Ovary (tissue), 9 donors: ENCODE data around the gene UQCC2. TPM values are rescaled to one million over a fixed set of nuclear protein-coding genes. Genes with fewer than 3 reads are reported as not detected.

ENCODE experiments used
- DNase-seq, 5 donors: peaks; one replicate each; pipeline ENCODE4 v3.0.0-alpha.2; 2019 to 2020
- H3K27ac ChIP-seq, 2 donors: fragments of 200-600 bp; one replicate each; pipeline versions ENCODE4 v1.5.1 to v1.8.0; 2019 to 2022
- H3K27me3 ChIP-seq: fragments of 200-600 bp; one replicate; pipeline ENCODE4 v1.8.0; 2022
- H3K36me3 ChIP-seq: fragments of 200-600 bp; sonication (generic); one replicate; pipeline ENCODE4 v1.5.1; 2019
- H3K4me1 ChIP-seq: one replicate; pipeline ENCODE4 v1.8.1; 2013; ENCODE audit warnings: mild to moderate bottlenecking, moderate library complexity; ENCODE audit not compliant: insufficient read depth
- H3K4me3 ChIP-seq: fragments of 200-600 bp; sonication (generic); one replicate; pipeline ENCODE4 v1.5.1; 2017
- H3K9me3 ChIP-seq, 2 donors: fragments of 200-600 bp in 1 of 2; sonication (generic) in 1 of 2; one replicate each; pipeline versions ENCODE4 v1.5.1 to v1.8.1; 2013 to 2019; ENCODE audit warnings: mild to moderate bottlenecking in 1 of 2, moderate library complexity in 1 of 2
- CTCF ChIP-seq, 3 donors: fragments of 450-650 bp in 2 of 3; fragments of 200-600 bp in 1 of 3; IDR thresholded peaks; one replicate each; pipeline versions ENCODE4 v1.5.1 to v1.8.0; 2016 to 2022; ENCODE audit warnings: antibody characterized with exemption in 3 of 3, mild to moderate bottlenecking in 1 of 3
- EP300 ChIP-seq: sonication (generic); formaldehyde crosslinking; IDR thresholded peaks from one replicate; pipeline ENCODE4 v1.6.1; 2017; ENCODE audit warnings: antibody characterized with exemption
- POLR2A ChIP-seq: fragments of 450-650 bp; IDR thresholded peaks from one replicate; pipeline ENCODE4 v1.6.1; 2017; ENCODE audit warnings: antibody characterized with exemption, mild to moderate bottlenecking, moderate library complexity
- WGBS, 3 donors: extraction: QIAGEN DNeasy Blood & Tissue Kit in 1 of 3; methylation state at CpG; one replicate each; pipeline versions ENCODE4 v1.1.5 to v1.1.7; 2013 to 2017; 5-methylcytosine and 5-hydroxymethylcytosine counted together
- intact Hi-C, 4 donors: fragments of 100-400 bp; cut with DNase I; formaldehyde crosslinking; loops; one replicate each; pipeline versions ENCODE4 v1.11.0 to v1.15.1; 2022 to 2023
- polyA plus RNA-seq, 2 donors: library from polyadenylated mRNA; stranded (reverse); fragments of 200-250 nt in 1 of 2; fragments of 350-450 nt in 1 of 2; fragmentation: Illumina TruSeq in 1 of 2; extraction: RNeasy Lipid Tissue Mini Kit (QIAGEN cat#74804) in 1 of 2; gene quantifications; one replicate each; pipeline ENCODE4 v1.2.3, GENCODE V29; 2013 to 2014
- total RNA-seq, 7 donors: library from RNA; depleted of rRNA in 2 of 7; stranded (reverse); fragments of >200 nt in 2 of 7; fragmentation: NEBNext Ultra II Directional in 3 of 7; extraction: Animal tissue kit (Norgen Biotek cat#: 25700) in 3 of 7; gene quantifications; one replicate each; pipeline versions ENCODE4 v1.1.0 to v1.2.4, GENCODE V29; 2016 to 2023
- donor health status: DM: no; HTN: no; CAD: no; lungs with moderate emphysema.
- donor health status: DM: no; HTN: no; CAD: no.
- donor health status: Bipolar disorder and iron deficiency.
- donor health status: DM: yes; HTN: yes; CAD: no.
- donor health status: DM: no; HTN: no; CAD: no.
- donor health status: DM: yes; HTN: yes; CAD: no.

UQCC2 gene
- total and polyA plus RNA-seq, 9 donors, result 9.1 to 65.2 (median 38.0) TPM

- Histone ChIP-seq H3K27ac (no peak overlapping the region), H3K4me1 (peaks cover 4% of the 10 kb centered on the region), H3K9me3 (no peaks in the 10 kb centered on the region), H3K27me3 (no peaks in the 10 kb centered on the region), H3K36me3 (no peaks in the 10 kb centered on the region), H3K4me3 (no peak overlapping the region)
- 87 to 90% (median 89%) methylated on average over 5 of the region's 5 CpGs for whole genome bisulfite sequencing, 3 donors
- no peak for DNase-seq
- TF ChIP-seq POLR2A (no peak), EP300 (no peak), CTCF (IDR thresholded peaks at IDR 0.05) (no peak)
- intact Hi-C loops, result no loop called here
These were observed 3.7 kb downstream of the UQCC2 start for GRCh38 chr6:33707771-33708170.

GRCh38 chr6:33705955-33706725, 5.4 kb downstream of the UQCC2 start:
- no peak for DNase-seq
- peaks cover 4% of the 10 kb centered on the region for H3K4me1 ChIP-seq
- H3K9me3 ChIP-seq, result no peaks in the 10 kb centered on the region
- no peaks in the 10 kb centered on the region for H3K27me3 ChIP-seq
- intact Hi-C loops, result no loop called here
- no peak overlapping the region for H3K4me3 ChIP-seq
- H3K36me3 ChIP-seq, result no peaks in the 10 kb centered on the region
- TF ChIP-seq EP300 (no peak), CTCF (IDR thresholded peaks at IDR 0.05) (no peak), POLR2A (no peak)
- H3K27ac ChIP-seq, result no peak overlapping the region
- 76 to 84% (median 84%) methylated on average over 16 of the region's 16 CpGs for WGBS, 3 donors

- Histone ChIP-seq H3K9me3 (no peaks in the 10 kb centered on the region), H3K4me3 (no peak overlapping the region), H3K36me3 (no peaks in the 10 kb centered on the region), H3K27me3 (no peaks in the 10 kb centered on the region), H3K4me1 (no peaks in the 10 kb centered on the region), H3K27ac (no peak overlapping the region)
- DNase-seq, result no peak
- WGBS, 3 donors, result 83 to 87% (median 86%) methylated on average over 9 of the region's 9 CpGs
- intact Hi-C loops, result no loop called here
- TF ChIP-seq EP300 (no peak), POLR2A (no peak), CTCF (IDR thresholded peaks at IDR 0.05) (no peak)
These were observed 6.1 kb downstream of the UQCC2 start for GRCh38 chr6:33705268-33705885.

- no peak overlapping the region for H3K4me3 ChIP-seq
- no peak for DNase-seq
- 84 to 90% (median 89%) methylated on average over 11 of the region's 11 CpGs for WGBS, 3 donors
- no peak overlapping the region for H3K27ac ChIP-seq
- no peaks in the 10 kb centered on the region for H3K36me3 ChIP-seq
- no peaks in the 10 kb centered on the region for H3K4me1 ChIP-seq
- TF ChIP-seq POLR2A (no peak), CTCF (IDR thresholded peaks at IDR 0.05) (no peak), EP300 (no peak)
- H3K9me3 ChIP-seq, result no peaks in the 10 kb centered on the region
- no peaks in the 10 kb centered on the region for H3K27me3 ChIP-seq
- intact Hi-C loops, result loop anchor here in 1 of 4 donors (5.0 kb wide), 1 partner anchor 117 kb away; no protein-coding TSS in a partner anchor
These were observed 7.1 kb downstream of the UQCC2 start for GRCh38 chr6:33704215-33705066.
